WTC11 (cell line): ENCODE results near the gene PMEPA1.

Source experiments
- ATF3 ChIP-seq: sonication (generic); formaldehyde crosslinking; conservative IDR thresholded peaks from 2 replicates; pipeline ENCODE4 v1.8.1; 2022; ENCODE audit warnings: mild to moderate bottlenecking, missing genetic modification reagents
- CREM ChIP-seq: sonication (generic); formaldehyde crosslinking; IDR thresholded peaks from 2 replicates; pipeline ENCODE4 v1.8.1; 2022; ENCODE audit warnings: mild to moderate bottlenecking, missing genetic modification reagents, moderate library complexity
- CTCF ChIP-seq: fragments of 200-600 bp; IDR thresholded peaks from 2 replicates; pipeline ENCODE4 v1.8.0; 2022; ENCODE audit warnings: antibody characterized with exemption
- JUN ChIP-seq: sonication (generic); formaldehyde crosslinking; IDR thresholded peaks from 2 replicates; pipeline ENCODE4 v1.8.0; 2023; ENCODE audit warnings: mild to moderate bottlenecking, missing genetic modification reagents
- MAX ChIP-seq: sonication (generic); formaldehyde crosslinking; IDR thresholded peaks from 2 replicates; pipeline ENCODE4 v1.8.0; 2022; ENCODE audit warnings: mild to moderate bottlenecking, missing genetic modification reagents
- PREB ChIP-seq: sonication (generic); formaldehyde crosslinking; IDR thresholded peaks from 2 replicates; pipeline ENCODE4 v1.8.1; 2022; ENCODE audit warnings: mild to moderate bottlenecking, missing genetic modification reagents, moderate library complexity, borderline replicate concordance
- SP1 ChIP-seq: sonication (generic); formaldehyde crosslinking; conservative IDR thresholded peaks from 2 replicates; pipeline ENCODE4 v1.8.1; 2022; ENCODE audit warnings: missing genetic modification reagents
- STAT6 ChIP-seq: sonication (generic); formaldehyde crosslinking; conservative IDR thresholded peaks from 2 replicates; pipeline ENCODE4 v1.8.1; 2023; ENCODE audit warnings: mild to moderate bottlenecking, low read depth, missing genetic modification reagents, moderate library complexity

- TF ChIP-seq CTCF (no peak), SP1 (CRISPR knock-in tag) (no peak), STAT6 (CRISPR knock-in tag) (no peak), MAX (CRISPR knock-in tag) (no peak), ATF3 (no peak), JUN (CRISPR knock-in tag) (no peak), PREB (CRISPR knock-in tag) (no peak), CREM (CRISPR knock-in tag) (no peak)
Observed at GRCh38 chr20:57664924-57665588, 44.8 kb downstream of the PMEPA1 start.
